Left lung (tissue), 10 donors: ENCODE measurements around the gene BICDL2. TPM values are rescaled to one million over a fixed set of nuclear protein-coding genes. Genes with fewer than 3 reads are reported as not detected.
A peak's percentile ranks its signal among the peaks of the same experiment; 100 is the strongest.

Source experiments
- ATAC-seq: fragments of 200-7000 bp; cut with Tn5 transposase; one replicate; pipeline ENCODE4 v1.9.1; 2020; ENCODE audit warnings: moderate library complexity
- DNase-seq, 4 donors: peaks; one replicate each; pipeline ENCODE4 v3.0.0-alpha.2; 2013 to 2020
- H3K27ac ChIP-seq, 2 donors: fragments of 200-600 bp; sonication (generic) in 1 of 2; one replicate each; pipeline versions ENCODE4 v1.5.0 to v1.8.0; 2020 to 2021
- H3K27me3 ChIP-seq, 2 donors: fragments of 200-600 bp; sonication (generic) in 1 of 2; one replicate each; pipeline versions ENCODE4 v1.5.0 to v1.8.0; 2020 to 2021
- H3K36me3 ChIP-seq, 2 donors: fragments of 200-600 bp; sonication (generic) in 1 of 2; one replicate each; pipeline versions ENCODE4 v1.5.0 to v1.8.0; 2020 to 2021
- H3K4me1 ChIP-seq, 2 donors: fragments of 200-600 bp; one replicate each; pipeline ENCODE4 v1.8.0; 2021
- H3K4me3 ChIP-seq, 2 donors: fragments of 200-600 bp; sonication (generic) in 1 of 2; one replicate each; pipeline versions ENCODE4 v1.5.0 to v1.8.0; 2020 to 2021; ENCODE audit warnings: mild to moderate bottlenecking in 1 of 2
- H3K9me3 ChIP-seq, 2 donors: fragments of 200-600 bp; sonication (generic) in 1 of 2; one replicate each; pipeline versions ENCODE4 v1.5.0 to v1.8.0; 2020 to 2021
- intact Hi-C, 2 donors: fragments of 100-400 bp; cut with DNase I; formaldehyde crosslinking; loops; one replicate each; pipeline versions ENCODE4 v1.11.2 to v1.14.2; 2022
- polyA plus RNA-seq, 6 donors: library from polyadenylated mRNA; unstranded; fragments of 120-200 nt; gene quantifications; one replicate each; pipeline ENCODE4 v1.2.1, GENCODE V29; 2013; ENCODE audit not compliant: insufficient read length in 6 of 6
- total RNA-seq, 2 donors: library from RNA; stranded (reverse); fragmentation: NEBNext Ultra II Directional; extraction: Animal tissue kit (Norgen Biotek cat#: 25700); gene quantifications; one replicate each; pipeline ENCODE4 v1.2.1, GENCODE V29; 2021
- TF ChIP-seq, protein P1 (sequence below), 2 donors: fragments of 200-600 bp; sonication (generic) in 1 of 2; IDR thresholded peaks; one replicate each; pipeline versions ENCODE4 v1.5.0 to v1.8.0; 2021; ENCODE audit warnings: antibody characterized with exemption in 2 of 2
- donor health status: DM: no; HTN: yes; CAD: no.
- donor health status: DM: no; HTN: no; CAD: no.

The BICDL2 gene
- total and polyA plus RNA-seq, 8 donors: 2.5 to 18.1 (median 3.9) TPM

DNA sequence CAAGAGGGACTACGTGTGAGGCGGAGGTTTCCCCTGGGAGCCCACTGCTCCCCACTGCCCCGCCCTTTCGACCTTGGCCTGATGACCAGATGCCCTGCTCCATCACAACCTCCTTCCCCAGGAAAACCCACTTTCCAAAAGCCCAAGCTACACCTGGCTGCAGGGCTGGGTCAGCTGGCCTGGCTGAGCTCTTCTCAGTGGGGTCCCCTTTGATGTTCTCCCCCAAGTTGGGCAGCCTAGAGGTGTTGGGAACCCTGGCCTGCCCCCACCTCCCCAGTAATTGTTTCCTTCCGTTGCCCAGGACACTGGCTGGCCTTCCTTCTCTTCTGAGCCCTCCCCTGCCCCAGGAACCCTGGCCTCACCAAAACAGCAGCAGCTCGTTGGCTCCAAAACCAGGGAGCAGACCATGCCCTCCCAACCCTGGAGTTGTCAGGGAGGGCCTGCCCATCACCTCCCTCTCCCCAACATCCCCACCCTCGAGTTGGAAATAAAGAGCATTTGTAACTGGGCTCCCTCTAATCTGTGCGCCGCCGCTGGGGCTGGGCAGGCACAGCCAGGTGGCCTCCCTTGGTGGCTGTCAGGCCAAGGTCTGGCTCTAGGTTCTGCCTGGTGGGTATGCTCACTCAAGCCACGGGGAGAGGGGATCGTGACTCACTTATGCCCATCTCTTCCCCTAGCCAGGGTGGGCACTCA, 22.6 kb downstream of the BICDL2 start:
- Histone ChIP-seq H3K36me3 (no peaks in the 10 kb centered on the region), H3K4me1 (peaks cover 3 to 29% of the 10 kb centered on the region in 2 donors), H3K9me3 (no peaks in the 10 kb centered on the region), H3K4me3 (no peak overlapping the region), H3K27me3 (peaks cover 17 to 86% of the 10 kb centered on the region in 2 donors), H3K27ac (no peak overlapping the region)
- intact Hi-C loops: no loop called here
- no peak for DNase-seq
- no peak for ATAC-seq
- TF ChIP-seq, protein P1, sequence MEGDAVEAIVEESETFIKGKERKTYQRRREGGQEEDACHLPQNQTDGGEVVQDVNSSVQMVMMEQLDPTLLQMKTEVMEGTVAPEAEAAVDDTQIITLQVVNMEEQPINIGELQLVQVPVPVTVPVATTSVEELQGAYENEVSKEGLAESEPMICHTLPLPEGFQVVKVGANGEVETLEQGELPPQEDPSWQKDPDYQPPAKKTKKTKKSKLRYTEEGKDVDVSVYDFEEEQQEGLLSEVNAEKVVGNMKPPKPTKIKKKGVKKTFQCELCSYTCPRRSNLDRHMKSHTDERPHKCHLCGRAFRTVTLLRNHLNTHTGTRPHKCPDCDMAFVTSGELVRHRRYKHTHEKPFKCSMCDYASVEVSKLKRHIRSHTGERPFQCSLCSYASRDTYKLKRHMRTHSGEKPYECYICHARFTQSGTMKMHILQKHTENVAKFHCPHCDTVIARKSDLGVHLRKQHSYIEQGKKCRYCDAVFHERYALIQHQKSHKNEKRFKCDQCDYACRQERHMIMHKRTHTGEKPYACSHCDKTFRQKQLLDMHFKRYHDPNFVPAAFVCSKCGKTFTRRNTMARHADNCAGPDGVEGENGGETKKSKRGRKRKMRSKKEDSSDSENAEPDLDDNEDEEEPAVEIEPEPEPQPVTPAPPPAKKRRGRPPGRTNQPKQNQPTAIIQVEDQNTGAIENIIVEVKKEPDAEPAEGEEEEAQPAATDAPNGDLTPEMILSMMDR (IDR thresholded peaks at IDR 0.05): no peak

DNA sequence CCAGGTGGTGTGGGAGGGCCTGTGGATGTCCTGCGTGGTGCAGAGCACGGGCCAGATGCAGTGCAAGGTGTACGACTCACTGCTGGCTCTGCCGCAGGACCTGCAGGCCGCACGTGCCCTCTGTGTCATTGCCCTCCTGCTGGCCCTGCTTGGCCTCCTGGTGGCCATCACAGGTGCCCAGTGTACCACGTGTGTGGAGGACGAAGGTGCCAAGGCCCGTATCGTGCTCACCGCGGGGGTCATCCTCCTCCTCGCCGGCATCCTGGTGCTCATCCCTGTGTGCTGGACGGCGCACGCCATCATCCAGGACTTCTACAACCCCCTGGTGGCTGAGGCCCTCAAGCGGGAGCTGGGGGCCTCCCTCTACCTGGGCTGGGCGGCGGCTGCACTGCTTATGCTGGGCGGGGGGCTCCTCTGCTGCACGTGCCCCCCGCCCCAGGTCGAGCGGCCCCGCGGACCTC, 23.2 kb downstream of the BICDL2 start:
- DNase-seq (no peak), ATAC-seq (no peak)
- TF ChIP-seq, protein P1 (IDR thresholded peaks at IDR 0.05): no peak
- Histone ChIP-seq H3K27me3 (peaks cover 15 to 86% of the 10 kb centered on the region in 2 donors), H3K9me3 (no peaks in the 10 kb centered on the region), H3K27ac (no peak overlapping the region), H3K36me3 (no peaks in the 10 kb centered on the region), H3K4me3 (no peak overlapping the region), H3K4me1 (peaks cover 7 to 34% of the 10 kb centered on the region in 2 donors)
- intact Hi-C loops: no loop called here

DNA sequence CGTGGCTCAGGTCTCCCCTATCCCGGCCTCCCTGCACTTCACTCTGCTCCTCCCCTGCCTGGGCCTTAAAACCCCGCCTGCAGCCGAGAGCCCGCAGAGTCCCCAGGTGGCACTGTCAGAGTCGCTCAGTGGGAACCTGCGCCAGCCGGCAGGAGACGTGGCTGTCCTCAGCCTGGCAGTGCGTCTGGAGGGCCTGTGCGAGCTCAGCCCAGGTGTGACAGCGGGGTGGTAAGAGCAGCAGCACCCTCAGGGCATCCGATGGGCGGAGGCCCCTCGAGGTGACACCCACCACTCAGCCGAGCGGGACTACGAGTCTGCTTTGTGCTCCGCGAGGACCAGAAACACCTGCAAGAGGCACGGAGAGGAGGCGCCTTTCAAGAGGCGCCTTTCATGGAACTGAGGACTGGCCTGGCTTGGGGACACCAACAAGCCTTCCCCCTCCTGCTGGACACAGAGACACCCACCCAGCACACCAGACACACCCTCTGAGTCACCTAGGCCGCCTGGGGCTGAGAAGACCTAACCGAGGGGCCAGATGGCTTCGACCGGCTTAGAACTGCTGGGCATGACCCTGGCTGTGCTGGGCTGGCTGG, 23.8 kb downstream of the BICDL2 start, which contains the start of gene CLDN9:
Gene CLDN9 (plus strand): TSS at position 96 of the 593 bp plus-strand sequence. CDS start 440 bp downstream, at position 536.
- ATAC-seq: peak; percentile 75
- TF ChIP-seq, protein P1 (IDR thresholded peaks at IDR 0.05): no peak
- Histone ChIP-seq H3K4me1 (peaks cover 7 to 34% of the 10 kb centered on the region in 2 donors), H3K36me3 (no peaks in the 10 kb centered on the region), H3K9me3 (no peaks in the 10 kb centered on the region), H3K4me3 (no peak within 1 kb of the TSS), H3K27me3 (peaks cover 9 to 86% of the 10 kb centered on the region in 2 donors), H3K27ac (no peak within 1 kb of the TSS)
- intact Hi-C loops: no loop called here
- peak in 1 of 4 donors; percentile 78 for DNase-seq

DNA sequence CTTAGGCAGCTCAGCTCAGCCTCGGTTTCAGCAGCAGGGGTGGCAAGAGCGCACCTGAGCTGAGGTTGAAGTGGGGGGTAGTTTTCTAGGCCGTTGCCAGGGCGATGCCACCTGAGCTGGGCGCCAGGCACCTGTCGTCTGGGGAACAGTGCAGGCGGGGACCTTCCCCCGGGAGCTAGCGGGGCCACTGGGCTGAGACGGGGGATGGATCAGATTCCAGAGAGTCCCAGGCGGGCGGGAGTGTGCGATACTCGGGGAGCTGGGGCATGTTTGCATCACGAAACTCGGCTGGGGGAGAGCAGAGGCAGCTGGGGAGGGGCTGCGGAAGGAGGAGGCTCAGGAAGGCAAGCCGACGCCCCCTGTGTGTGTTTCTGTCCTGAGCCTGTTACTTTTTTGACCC, 24.5 kb downstream of the BICDL2 start:
- H3K36me3 ChIP-seq: no peaks in the 10 kb centered on the region
- ATAC-seq (peak; percentile 7), DNase-seq (peak in 1 of 4 donors; percentile 86)
- TF ChIP-seq, protein P1 (IDR thresholded peaks at IDR 0.05): no peak
- H3K4me3 ChIP-seq: no peak overlapping the region
- peaks cover 7 to 38% of the 10 kb centered on the region in 2 donors for H3K4me1 ChIP-seq
- H3K9me3 ChIP-seq: no peaks in the 10 kb centered on the region
- intact Hi-C loops: no loop called here
- peaks cover 8 to 86% of the 10 kb centered on the region in 2 donors for H3K27me3 ChIP-seq
- no peak overlapping the region for H3K27ac ChIP-seq

DNA sequence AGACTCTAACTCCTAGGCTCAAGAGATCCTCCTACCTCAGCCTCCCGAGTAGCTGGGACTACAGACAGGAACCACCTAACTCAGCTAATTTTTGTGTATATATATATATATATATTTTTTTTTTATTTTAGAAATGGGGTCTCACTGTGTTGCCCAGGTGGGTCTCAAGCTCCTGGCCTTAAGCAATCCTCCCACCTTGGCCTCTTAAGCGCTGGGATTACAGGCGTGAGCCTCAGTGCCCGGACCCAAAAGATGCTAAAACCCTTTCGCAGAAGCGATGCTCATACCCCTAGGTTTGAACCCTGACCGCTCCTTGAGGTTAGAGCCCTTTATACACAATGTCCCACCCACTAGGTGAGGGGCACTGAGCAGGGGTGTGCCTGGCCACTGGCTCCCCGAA, 26.2 kb downstream of the BICDL2 start:
- Histone ChIP-seq H3K36me3 (no peaks in the 10 kb centered on the region), H3K4me3 (no peak overlapping the region), H3K9me3 (no peaks in the 10 kb centered on the region), H3K27ac (no peak overlapping the region), H3K4me1 (peaks cover 7 to 55% of the 10 kb centered on the region in 2 donors), H3K27me3 (peaks cover 12 to 94% of the 10 kb centered on the region in 2 donors)
- TF ChIP-seq, protein P1 (IDR thresholded peaks at IDR 0.05): no peak
- DNase-seq (no peak), ATAC-seq (no peak)
- intact Hi-C loops: no loop called here
